HG03442 (cell line): ENCODE measurements around the gene APOBEC3H.

Source experiments
- ATAC-seq: cut with Tn5 transposase; IDR thresholded peaks from one replicate; pipeline ENCODE4 v1.9.1; 2021; ENCODE audit warnings: mild to moderate bottlenecking, moderate library complexity; ENCODE audit not compliant: unreplicated experiment

APOBEC3H gene

GRCh38 chr22:39134366-39135091 is 37.5 kb downstream of the APOBEC3H start:
- no peak for ATAC-seq

- no peak for ATAC-seq
These were observed 38.2 kb downstream of the APOBEC3H start for GRCh38 chr22:39135092-39135896.

GRCh38 chr22:39136317-39136716 is 39.3 kb downstream of the APOBEC3H start:
- ATAC-seq = no peak

- no peak for ATAC-seq
These were observed 41.4 kb downstream of the APOBEC3H start for GRCh38 chr22:39138357-39138997.

- ATAC-seq = no peak
These were observed 42.9 kb downstream of the APOBEC3H start for GRCh38 chr22:39139933-39140332.

- ATAC-seq = no peak
These were observed 45.1 kb downstream of the APOBEC3H start for GRCh38 chr22:39142088-39142680.

- ATAC-seq = peak; percentile 22
These were observed 47.2 kb downstream of the APOBEC3H start for GRCh38 chr22:39144101-39144767.

- no peak for ATAC-seq
These were observed 49.4 kb downstream of the APOBEC3H start for GRCh38 chr22:39146256-39147101.

- ATAC-seq = no peak
These were observed 50.4 kb downstream of the APOBEC3H start for GRCh38 chr22:39147335-39148025.

- no peak for ATAC-seq
These were observed 51.1 kb downstream of the APOBEC3H start for GRCh38 chr22:39148026-39148726.

GRCh38 chr22:39148727-39149535 is 51.9 kb downstream of the APOBEC3H start:
- ATAC-seq = no peak

GRCh38 chr22:39149915-39150847 is 53.1 kb downstream of the APOBEC3H start:
- ATAC-seq = no peak

- no peak for ATAC-seq
These were observed 53.8 kb downstream of the APOBEC3H start for GRCh38 chr22:39150848-39151215.

GRCh38 chr22:39151329-39151975 is 54.4 kb downstream of the APOBEC3H start:
- no peak for ATAC-seq

- peak; percentile 3 for ATAC-seq
These were observed 55.0 kb downstream of the APOBEC3H start for GRCh38 chr22:39152024-39152510.
